Measurements from ENCODE around the gene LGR4.

The LGR4 gene

DNA sequence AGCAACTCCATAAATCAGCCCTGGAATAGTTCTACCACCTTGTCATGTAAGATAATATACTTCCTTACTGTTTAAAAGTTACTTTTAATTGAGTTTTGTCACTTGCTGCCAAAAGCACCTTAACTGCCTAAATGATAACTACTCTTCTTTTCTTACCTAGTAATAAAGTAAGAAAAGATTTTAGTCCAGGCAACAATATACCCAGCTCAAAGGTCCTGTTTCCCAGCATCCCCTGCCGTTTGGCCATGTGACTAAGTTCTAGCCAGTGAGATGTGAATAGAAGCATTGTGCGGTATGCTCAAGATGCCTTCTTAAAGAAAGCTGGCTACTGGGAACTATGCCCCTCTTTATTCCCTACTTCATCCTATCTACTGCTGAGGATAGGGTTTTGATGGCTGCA is 70.1 kb downstream of the LGR4 start:
- TF ChIP-seq, protein P1, sequence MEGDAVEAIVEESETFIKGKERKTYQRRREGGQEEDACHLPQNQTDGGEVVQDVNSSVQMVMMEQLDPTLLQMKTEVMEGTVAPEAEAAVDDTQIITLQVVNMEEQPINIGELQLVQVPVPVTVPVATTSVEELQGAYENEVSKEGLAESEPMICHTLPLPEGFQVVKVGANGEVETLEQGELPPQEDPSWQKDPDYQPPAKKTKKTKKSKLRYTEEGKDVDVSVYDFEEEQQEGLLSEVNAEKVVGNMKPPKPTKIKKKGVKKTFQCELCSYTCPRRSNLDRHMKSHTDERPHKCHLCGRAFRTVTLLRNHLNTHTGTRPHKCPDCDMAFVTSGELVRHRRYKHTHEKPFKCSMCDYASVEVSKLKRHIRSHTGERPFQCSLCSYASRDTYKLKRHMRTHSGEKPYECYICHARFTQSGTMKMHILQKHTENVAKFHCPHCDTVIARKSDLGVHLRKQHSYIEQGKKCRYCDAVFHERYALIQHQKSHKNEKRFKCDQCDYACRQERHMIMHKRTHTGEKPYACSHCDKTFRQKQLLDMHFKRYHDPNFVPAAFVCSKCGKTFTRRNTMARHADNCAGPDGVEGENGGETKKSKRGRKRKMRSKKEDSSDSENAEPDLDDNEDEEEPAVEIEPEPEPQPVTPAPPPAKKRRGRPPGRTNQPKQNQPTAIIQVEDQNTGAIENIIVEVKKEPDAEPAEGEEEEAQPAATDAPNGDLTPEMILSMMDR (conservative IDR thresholded peaks at IDR 0.05; ENCODE audit: low read depth, low read length), result no peak
- DNase-seq (ENCODE audit: low read depth), result no peak

DNA sequence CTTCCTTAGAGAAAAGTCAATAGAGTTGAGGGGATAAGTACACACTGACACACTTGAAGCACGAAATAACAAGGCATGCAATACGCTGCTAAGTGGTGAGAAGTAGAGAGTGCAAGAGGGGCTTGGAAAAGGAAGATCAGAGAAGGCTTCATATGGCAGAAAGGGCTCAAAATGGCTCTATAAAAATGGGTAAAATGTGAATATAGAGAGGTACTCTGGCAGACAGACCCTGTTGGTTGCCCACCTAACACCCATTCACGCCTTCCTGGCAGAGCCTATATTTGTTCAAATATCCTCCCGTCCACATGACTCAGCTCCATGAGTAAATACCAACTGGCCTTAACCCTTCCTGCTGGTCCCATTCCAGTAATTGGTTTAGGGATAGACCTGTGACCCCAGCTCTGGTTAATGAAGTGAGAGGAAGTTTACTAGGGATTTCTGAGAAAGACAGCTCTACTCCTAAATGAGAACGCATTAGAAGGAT is 70.7 kb downstream of the LGR4 start:
- no peak for DNase-seq (ENCODE audit: low read depth)
- TF ChIP-seq, protein P1 (conservative IDR thresholded peaks at IDR 0.05; ENCODE audit: low read depth, low read length), result no peak
- no peak overlapping the region for H3K4me3 ChIP-seq (ENCODE audit: low read length)

More for the DNA sequence above, 70.1 kb downstream of the LGR4 start:
- H3K4me3 ChIP-seq (ENCODE audit: low read length), result no peak overlapping the region

DNA sequence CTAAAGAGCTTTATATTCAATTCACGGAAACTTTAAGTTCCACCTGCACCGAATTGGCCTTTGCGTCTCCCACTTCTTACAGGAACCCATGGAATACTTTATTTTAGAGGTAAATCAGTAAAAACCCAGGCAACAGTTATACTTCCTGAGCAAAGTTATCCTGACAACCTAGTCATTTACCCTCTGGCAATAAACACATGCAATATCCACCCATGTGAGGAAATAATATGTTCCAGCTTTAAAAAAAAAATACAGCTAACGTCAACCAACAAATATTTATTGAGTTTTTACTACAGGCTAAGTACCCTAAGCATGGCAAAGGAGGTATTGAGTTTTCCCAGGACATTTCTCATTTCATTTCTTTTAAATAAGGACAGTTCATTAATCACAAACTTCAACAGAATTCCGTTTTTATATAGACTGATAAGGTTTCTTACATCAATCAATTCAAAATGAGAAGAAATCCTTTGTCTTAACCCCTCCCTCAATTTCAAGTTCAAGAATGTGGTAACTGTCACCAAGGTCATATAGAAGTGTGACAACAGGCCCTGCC is 71.2 kb downstream of the LGR4 start:
- no peak for DNase-seq (ENCODE audit: low read depth)
- H3K4me3 ChIP-seq (ENCODE audit: low read length), result no peak overlapping the region
- TF ChIP-seq, protein P1 (conservative IDR thresholded peaks at IDR 0.05; ENCODE audit: low read depth, low read length), result no peak

DNA sequence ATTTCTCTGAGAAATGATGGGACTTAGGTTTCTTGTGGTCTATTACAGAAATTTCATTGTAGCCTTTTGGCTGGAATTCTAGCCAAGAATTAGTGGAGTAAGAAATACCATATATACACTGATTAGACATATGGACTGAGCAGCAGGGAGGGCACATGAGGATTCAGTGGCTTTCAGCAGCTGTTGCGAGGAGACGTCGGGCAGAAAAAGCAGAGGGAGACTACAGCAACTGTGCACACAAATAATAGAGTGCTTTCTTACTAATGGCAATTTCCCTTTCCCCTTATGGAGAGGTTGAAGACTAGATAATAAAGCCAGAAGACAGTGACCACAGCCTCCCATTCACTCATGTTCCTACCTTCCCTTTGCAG is 74.2 kb downstream of the LGR4 start:
- TF ChIP-seq, protein P1 (conservative IDR thresholded peaks at IDR 0.05; ENCODE audit: low read depth, low read length), result no peak
- no peak overlapping the region for H3K4me3 ChIP-seq (ENCODE audit: low read length)
- DNase-seq (ENCODE audit: low read depth), result no peak

DNA sequence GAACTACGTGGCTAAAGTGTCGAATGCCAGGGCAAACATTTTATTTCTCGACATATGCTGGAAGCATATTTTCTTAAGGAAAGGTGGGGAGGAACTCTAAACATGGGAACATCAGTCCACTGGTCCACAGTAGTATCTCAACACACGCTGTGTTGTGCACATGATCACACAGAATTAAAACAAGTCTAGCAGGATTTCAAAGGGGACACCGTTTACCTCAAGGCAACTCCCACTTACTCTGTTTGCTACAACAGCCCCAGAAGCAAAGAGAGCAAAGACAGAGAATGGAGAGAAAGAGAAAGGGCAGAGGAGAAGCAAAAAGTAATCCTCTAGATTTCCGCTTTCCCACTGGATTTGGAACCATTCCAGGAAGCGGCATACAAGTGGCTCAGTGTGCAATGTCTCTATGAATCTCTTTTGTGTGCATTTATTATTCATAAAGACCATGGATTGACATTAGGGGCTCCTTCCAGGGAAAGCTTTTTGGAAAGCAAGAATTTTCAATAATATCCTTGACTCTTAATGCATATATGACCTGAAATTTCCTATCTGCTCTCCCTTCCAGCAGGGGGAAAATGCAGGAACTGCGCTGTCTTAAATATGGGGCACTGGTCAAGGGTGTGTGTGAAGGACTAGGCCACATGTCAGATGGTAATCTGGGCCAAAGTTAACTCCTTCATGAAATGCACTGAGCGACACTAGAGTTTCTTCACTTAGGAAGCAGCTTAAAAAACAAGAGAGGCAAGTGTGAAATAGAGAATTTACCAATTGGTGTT is 74.8 kb downstream of the LGR4 start:
- TF ChIP-seq, protein P1 (conservative IDR thresholded peaks at IDR 0.05; ENCODE audit: low read depth, low read length), result no peak

DNA sequence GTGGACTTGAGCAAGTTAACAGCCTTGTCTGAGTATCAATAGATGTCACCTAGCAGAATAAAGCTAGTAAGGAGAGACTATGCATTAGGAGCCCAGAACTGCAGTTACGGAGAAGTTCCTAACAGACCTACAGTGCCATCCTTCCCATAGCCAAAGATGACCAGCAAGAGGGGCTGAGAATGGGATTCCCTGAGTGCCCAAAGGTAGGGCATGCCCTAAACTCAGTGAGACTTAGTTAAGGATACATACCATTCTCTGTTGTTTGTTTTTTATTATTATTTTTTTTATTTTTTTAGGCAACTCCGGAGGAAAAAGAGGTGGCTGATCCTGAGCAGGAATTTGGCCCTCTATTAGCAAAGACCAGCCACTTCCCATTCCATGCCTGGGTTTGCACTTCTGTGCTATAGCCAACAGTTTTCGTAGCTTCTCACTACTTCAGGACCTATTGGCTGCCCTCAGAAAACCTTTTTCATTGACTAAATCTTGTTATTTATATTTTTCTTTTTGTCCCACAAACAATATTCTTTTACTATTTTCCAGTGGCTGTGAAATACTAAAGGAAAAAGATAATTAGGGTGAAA is 76.2 kb downstream of the LGR4 start:
- no peak overlapping the region for H3K4me3 ChIP-seq (ENCODE audit: low read length)
- TF ChIP-seq, protein P1 (conservative IDR thresholded peaks at IDR 0.05; ENCODE audit: low read depth, low read length), result no peak
- DNase-seq (ENCODE audit: low read depth), result no peak

More for the DNA sequence above, 74.8 kb downstream of the LGR4 start:
- peak; percentile 18 for DNase-seq (ENCODE audit: low read depth)
- H3K4me3 ChIP-seq (ENCODE audit: low read length), result no peak overlapping the region
